Epithelial cell of proximal tubule (primary cell): ENCODE measurements around the gene TMEM263. TPM values are rescaled to one million over a fixed set of nuclear protein-coding genes. Genes with fewer than 3 reads are reported as not detected.
"Not testable (repeated sequence)": the region's sequence is repeated elsewhere in the genome, so short reads cannot be mapped to it uniquely, and the experiment has no call there.

Experiments
- DNase-seq: peaks from one replicate; pipeline ENCODE4 v3.0.0-alpha.2; 2011; ENCODE audit warnings: low read depth
- H3K4me3 ChIP-seq: 2 replicates; pipeline ENCODE4 v1.5.1; 2011; ENCODE audit warnings: low read depth, mild to moderate bottlenecking, low read length
- CTCF ChIP-seq: conservative IDR thresholded peaks from 2 replicates; pipeline ENCODE4 v1.5.1; 2012; ENCODE audit warnings: low read depth, mild to moderate bottlenecking, low read length
- total RNA-seq: library from RNA; depleted of rRNA; stranded (reverse); fragments of >200 nt; gene quantifications from 2 replicates; pipeline ENCODE4 v1.2.3, GENCODE V29; 2015

Gene TMEM263
- total RNA-seq, 1 donor from 2014 or later = 40.1 TPM

- no peak for DNase-seq
- no peak for TF ChIP-seq CTCF
- H3K4me3 ChIP-seq = no peak overlapping the region
Measured at GRCh38 chr12:106913456-106913855, 42.3 kb upstream of the TMEM263 start.

- no peak for TF ChIP-seq CTCF
- no peak overlapping the region for H3K4me3 ChIP-seq
- DNase-seq = no peak
Measured at GRCh38 chr12:106914796-106915634, 40.7 kb upstream of the TMEM263 start.

- TF ChIP-seq CTCF = no peak
- no peak overlapping the region for H3K4me3 ChIP-seq
- no peak for DNase-seq
Measured at GRCh38 chr12:106915635-106916026, 40.1 kb upstream of the TMEM263 start.

GRCh38 chr12:106917503-106917902 lies 38.2 kb upstream of the TMEM263 start:
- TF ChIP-seq CTCF = no peak
- DNase-seq = no peak

GRCh38 chr12:106918746-106919145 lies 37.0 kb upstream of the TMEM263 start:
- no peak overlapping the region for H3K4me3 ChIP-seq
- DNase-seq = no peak
- peak; percentile 86 for TF ChIP-seq CTCF

More at GRCh38 chr12:106917503-106917902, 38.2 kb upstream of the TMEM263 start:
- no peak overlapping the region for H3K4me3 ChIP-seq

GRCh38 chr12:106919910-106920544 lies 35.7 kb upstream of the TMEM263 start:
- H3K4me3 ChIP-seq = no peak overlapping the region
- TF ChIP-seq CTCF = peak; percentile 76
- DNase-seq = peak; percentile 3

GRCh38 chr12:106921976-106922375 lies 33.7 kb upstream of the TMEM263 start:
- not testable (repeated sequence) for H3K4me3 ChIP-seq, DNase-seq

GRCh38 chr12:106923594-106923993 lies 32.1 kb upstream of the TMEM263 start:
- not testable (repeated sequence) for H3K4me3 ChIP-seq, DNase-seq
